ENCODE measurements around the gene RNASEH2B.

DNA sequence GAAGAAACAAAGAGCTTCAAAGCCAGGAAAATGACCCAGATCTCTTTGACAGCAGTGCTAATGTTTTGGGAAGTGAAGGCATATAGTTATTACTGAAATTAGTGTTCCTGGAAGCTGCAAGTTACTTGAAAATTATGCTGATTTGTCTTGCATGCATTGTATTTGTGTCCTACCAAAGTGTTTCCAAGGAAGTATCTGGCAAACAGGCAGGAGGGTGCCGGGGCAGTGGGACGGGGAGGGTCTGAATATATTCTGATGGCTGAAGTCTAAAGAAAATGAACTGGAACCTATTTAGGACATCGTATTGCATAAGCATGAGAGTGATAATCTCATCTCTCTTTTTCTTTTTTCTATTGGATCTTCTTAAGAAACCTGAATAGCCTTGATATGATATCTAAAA is 9.0 kb downstream of the RNASEH2B start:
- TF ChIP-seq, protein P1, sequence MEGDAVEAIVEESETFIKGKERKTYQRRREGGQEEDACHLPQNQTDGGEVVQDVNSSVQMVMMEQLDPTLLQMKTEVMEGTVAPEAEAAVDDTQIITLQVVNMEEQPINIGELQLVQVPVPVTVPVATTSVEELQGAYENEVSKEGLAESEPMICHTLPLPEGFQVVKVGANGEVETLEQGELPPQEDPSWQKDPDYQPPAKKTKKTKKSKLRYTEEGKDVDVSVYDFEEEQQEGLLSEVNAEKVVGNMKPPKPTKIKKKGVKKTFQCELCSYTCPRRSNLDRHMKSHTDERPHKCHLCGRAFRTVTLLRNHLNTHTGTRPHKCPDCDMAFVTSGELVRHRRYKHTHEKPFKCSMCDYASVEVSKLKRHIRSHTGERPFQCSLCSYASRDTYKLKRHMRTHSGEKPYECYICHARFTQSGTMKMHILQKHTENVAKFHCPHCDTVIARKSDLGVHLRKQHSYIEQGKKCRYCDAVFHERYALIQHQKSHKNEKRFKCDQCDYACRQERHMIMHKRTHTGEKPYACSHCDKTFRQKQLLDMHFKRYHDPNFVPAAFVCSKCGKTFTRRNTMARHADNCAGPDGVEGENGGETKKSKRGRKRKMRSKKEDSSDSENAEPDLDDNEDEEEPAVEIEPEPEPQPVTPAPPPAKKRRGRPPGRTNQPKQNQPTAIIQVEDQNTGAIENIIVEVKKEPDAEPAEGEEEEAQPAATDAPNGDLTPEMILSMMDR (IDR thresholded peaks at IDR 0.05; ENCODE audit: insufficient read depth, low read length) = no peak
- TF ChIP-seq POLR2AphosphoS5 (IDR thresholded peaks at IDR 0.05; ENCODE audit: low read depth) (no peak), GABPA (IDR thresholded peaks at IDR 0.05; ENCODE audit: low read depth) (no peak)
- TF ChIP-seq, protein P2, sequence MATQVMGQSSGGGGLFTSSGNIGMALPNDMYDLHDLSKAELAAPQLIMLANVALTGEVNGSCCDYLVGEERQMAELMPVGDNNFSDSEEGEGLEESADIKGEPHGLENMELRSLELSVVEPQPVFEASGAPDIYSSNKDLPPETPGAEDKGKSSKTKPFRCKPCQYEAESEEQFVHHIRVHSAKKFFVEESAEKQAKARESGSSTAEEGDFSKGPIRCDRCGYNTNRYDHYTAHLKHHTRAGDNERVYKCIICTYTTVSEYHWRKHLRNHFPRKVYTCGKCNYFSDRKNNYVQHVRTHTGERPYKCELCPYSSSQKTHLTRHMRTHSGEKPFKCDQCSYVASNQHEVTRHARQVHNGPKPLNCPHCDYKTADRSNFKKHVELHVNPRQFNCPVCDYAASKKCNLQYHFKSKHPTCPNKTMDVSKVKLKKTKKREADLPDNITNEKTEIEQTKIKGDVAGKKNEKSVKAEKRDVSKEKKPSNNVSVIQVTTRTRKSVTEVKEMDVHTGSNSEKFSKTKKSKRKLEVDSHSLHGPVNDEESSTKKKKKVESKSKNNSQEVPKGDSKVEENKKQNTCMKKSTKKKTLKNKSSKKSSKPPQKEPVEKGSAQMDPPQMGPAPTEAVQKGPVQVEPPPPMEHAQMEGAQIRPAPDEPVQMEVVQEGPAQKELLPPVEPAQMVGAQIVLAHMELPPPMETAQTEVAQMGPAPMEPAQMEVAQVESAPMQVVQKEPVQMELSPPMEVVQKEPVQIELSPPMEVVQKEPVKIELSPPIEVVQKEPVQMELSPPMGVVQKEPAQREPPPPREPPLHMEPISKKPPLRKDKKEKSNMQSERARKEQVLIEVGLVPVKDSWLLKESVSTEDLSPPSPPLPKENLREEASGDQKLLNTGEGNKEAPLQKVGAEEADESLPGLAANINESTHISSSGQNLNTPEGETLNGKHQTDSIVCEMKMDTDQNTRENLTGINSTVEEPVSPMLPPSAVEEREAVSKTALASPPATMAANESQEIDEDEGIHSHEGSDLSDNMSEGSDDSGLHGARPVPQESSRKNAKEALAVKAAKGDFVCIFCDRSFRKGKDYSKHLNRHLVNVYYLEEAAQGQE (IDR thresholded peaks at IDR 0.05; ENCODE audit: insufficient replicate concordance, low read depth) = no peak

Data from HL-60 (cell line).